Measurements from ENCODE around the gene SPTBN4.

Gene SPTBN4

GRCh38 chr19:40567040-40567749, 100.4 kb downstream of the SPTBN4 start:
- no peak for DNase-seq

- DNase-seq: no peak
These were observed 101.1 kb downstream of the SPTBN4 start for GRCh38 chr19:40567750-40568494.

GRCh38 chr19:40570313-40571004, 103.7 kb downstream of the SPTBN4 start:
- DNase-seq: peak; percentile 100

GRCh38 chr19:40571005-40571318, 104.2 kb downstream of the SPTBN4 start:
- no peak for DNase-seq

GRCh38 chr19:40571831-40572495, 105.2 kb downstream of the SPTBN4 start:
- DNase-seq: no peak

- peak; percentile 65 for DNase-seq
These were observed 108.5 kb downstream of the SPTBN4 start for GRCh38 chr19:40575326-40575725.

GRCh38 chr19:40576151-40576584, 109.4 kb downstream of the SPTBN4 start:
- peak; percentile 96 for DNase-seq

- peak; percentile 99 for DNase-seq
These were observed 110.0 kb downstream of the SPTBN4 start, which contains the start of gene SHKBP1 for GRCh38 chr19:40576585-40577451. SHKBP1 (plus strand) TSS chr19:40576873; CDS start chr19:40576900, 27 bp downstream.

GRCh38 chr19:40578442-40578908, 111.7 kb downstream of the SPTBN4 start:
- DNase-seq: peak; percentile 68

- no peak for DNase-seq
These were observed 113.8 kb downstream of the SPTBN4 start for GRCh38 chr19:40580619-40581018.

GRCh38 chr19:40581531-40581930, 114.7 kb downstream of the SPTBN4 start:
- no peak for DNase-seq

GRCh38 chr19:40582467-40582866, 115.7 kb downstream of the SPTBN4 start:
- no peak for DNase-seq

- no peak for DNase-seq
These were observed 116.5 kb downstream of the SPTBN4 start for GRCh38 chr19:40583283-40583682.

- no peak for DNase-seq
These were observed 117.2 kb downstream of the SPTBN4 start for GRCh38 chr19:40584007-40584406.

- DNase-seq: no peak
These were observed 118.6 kb downstream of the SPTBN4 start for GRCh38 chr19:40585241-40585981.

- DNase-seq: no peak
These were observed 119.2 kb downstream of the SPTBN4 start for GRCh38 chr19:40585982-40586422.

GRCh38 chr19:40586611-40587010, 119.8 kb downstream of the SPTBN4 start:
- DNase-seq: no peak

GRCh38 chr19:40588110-40588854, 121.5 kb downstream of the SPTBN4 start:
- DNase-seq: no peak

- DNase-seq: no peak
These were observed 122.2 kb downstream of the SPTBN4 start for GRCh38 chr19:40588926-40589569.
